Uterus (tissue), 2 donors: Measurements from ENCODE around the gene RAP1A.
A peak's percentile ranks its signal among the peaks of the same experiment; 100 is the strongest.

Source experiments
- CTCF ChIP-seq, 4 experiments: fragments of 200-600 bp in 2 of 4; fragments of 450-650 bp in 2 of 4; sonication (generic) in 2 of 4; IDR thresholded peaks; one replicate each; pipeline ENCODE4 v1.5.1; 2016 to 2019; ENCODE audit warnings: antibody characterized with exemption in 4 of 4, mild to moderate bottlenecking in 2 of 4, moderate library complexity in 1 of 4
- POLR2A ChIP-seq, 2 donors: fragments of 450-650 bp; IDR thresholded peaks; one replicate each; pipeline ENCODE4 v1.6.1; 2016; ENCODE audit warnings: antibody characterized with exemption in 2 of 2, mild to moderate bottlenecking in 1 of 2, moderate library complexity in 1 of 2

GRCh38 chr1:111592389-111593361, 26.9 kb upstream of the RAP1A start:
- TF ChIP-seq CTCF (IDR thresholded peaks at IDR 0.05) (peak in 1 of 4 experiments; percentile 1), POLR2A (IDR thresholded peaks at IDR 0.05) (no peak)
